ENCODE results near the gene ZDHHC14.

- TF ChIP-seq CTCF (IDR thresholded peaks at IDR 0.05) (no peak), POLR2A (IDR thresholded peaks at IDR 0.05) (no peak)
Observed at GRCh38 chr6:157681041-157681650, 300.2 kb downstream of the ZDHHC14 start.

All from body of pancreas (tissue), 4 donors.